ENCODE results near the gene GLT1D1.

GLT1D1 gene

DNA sequence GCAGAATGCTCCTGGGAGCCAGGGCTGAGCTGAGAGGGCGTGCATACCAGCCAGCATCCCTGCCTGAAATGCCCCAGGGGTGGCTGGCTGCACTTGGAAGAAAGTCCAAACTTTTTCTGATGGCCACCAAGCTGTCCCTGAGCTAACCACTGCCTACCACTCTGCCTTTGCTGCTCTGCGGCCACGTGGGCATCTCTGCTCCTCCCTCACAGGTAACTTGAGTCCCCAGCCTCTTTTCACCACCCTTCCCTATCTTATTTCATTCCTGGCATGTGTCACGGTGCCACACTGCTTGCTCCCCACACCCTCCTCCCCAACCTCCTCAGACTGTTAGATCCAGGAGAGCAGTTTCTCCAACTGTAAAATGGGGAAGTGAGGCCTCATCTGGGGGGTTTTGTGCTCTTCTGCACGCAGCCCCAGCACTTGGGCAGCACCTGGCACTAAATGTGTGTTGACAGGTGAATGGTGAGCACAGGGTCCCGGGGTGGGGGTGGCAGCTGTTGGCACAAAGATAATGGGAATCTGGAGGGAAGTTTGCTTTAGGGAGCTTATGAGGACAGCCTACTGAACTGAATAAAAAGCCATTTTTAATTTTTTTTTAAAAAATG lies 113.0 kb downstream of the GLT1D1 start:
- DNase-seq (ENCODE audit: low read depth in 2 of 2), result no peak

DNA sequence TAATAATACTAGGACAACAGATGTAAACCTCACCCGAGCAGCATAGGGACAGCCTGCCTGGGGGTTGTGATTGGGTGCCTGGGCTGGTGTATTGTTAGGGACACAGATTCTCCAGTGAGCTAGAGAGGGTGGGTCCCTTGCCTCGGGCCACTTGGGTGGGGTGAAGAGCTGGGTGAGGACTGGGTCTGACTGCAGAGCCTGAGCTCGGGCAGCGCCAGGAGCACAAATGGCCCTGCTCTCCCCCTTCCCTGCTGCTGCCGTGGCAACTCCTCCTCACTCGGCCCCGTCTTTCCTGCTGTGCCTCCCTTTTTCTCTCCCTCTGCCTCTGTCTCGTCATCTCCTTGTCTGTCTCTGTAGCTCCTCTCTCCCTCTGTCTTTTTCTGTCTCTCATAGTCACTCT lies 115.4 kb downstream of the GLT1D1 start:
- DNase-seq (ENCODE audit: low read depth in 2 of 2), result no peak

DNA sequence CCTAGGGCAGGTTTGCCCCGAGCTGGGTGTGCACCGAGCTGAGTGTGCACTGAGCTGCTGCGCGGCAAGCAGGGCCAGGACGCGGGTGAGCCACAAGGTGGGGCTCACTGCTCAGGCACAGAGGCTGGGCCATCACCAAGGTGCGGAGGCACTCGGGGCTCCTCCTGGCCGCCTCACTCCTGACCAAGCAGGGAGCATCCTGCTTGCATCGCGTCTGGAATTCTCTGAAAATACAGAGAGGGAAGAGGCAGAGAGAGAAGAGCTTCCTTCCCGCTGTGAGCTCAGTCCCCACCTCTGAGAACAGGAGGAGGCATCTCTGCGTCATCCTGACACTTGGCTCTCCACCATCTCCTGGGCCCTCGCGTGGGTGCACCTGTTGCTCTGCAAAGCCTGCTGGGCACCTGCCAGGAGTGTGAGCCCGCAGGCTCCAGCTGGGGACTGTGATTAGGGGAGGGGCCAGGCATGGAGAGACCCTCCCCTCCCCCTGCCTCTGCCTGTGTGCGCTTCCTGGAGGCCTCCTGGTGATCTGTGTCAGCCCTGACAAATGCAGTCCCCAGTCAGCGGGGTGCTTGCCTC lies 116.3 kb downstream of the GLT1D1 start:
- DNase-seq (ENCODE audit: low read depth in 2 of 2), result no peak

DNA sequence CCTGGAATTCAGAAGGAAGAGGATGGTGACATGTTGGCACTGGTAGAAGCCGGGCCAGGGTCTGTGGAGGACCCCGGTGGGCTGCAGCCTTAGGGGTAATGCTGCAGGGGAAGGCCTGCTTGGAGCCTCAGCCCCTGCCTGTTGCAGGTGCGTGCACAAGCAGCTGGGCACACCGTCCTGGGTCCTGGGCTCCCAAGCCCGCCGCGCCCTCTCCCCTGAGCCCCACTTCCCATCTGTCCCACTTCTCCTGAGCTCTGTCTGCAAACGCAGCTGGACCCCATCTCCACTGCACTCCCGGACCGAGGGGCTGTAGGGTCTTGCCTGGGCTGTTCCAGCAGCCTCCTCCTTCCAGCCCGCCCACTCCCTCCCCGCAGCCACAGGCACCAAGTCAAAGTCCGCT lies 116.8 kb downstream of the GLT1D1 start:
- DNase-seq (ENCODE audit: low read depth in 2 of 2), result no peak

DNA sequence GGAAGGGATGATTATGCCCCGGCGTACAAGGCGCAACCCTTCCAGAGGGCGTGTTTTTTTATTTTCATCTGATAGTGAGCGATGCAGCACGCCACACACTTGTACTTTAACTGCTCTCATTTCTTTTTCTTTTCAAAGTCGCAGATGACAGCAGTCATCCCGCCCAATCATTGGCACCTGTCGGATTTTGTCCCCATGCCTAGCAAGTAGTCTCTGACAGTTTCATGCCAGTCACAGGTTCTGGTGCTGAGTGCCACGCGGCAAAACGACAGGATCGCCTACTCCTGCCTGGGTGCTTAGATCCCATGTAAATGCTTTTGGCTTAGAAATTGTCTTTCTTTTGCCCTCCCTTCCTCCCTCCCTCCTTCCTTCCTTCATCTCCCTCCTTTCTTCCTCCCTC lies 117.7 kb downstream of the GLT1D1 start:
- no peak for DNase-seq (ENCODE audit: low read depth in 2 of 2)

DNA sequence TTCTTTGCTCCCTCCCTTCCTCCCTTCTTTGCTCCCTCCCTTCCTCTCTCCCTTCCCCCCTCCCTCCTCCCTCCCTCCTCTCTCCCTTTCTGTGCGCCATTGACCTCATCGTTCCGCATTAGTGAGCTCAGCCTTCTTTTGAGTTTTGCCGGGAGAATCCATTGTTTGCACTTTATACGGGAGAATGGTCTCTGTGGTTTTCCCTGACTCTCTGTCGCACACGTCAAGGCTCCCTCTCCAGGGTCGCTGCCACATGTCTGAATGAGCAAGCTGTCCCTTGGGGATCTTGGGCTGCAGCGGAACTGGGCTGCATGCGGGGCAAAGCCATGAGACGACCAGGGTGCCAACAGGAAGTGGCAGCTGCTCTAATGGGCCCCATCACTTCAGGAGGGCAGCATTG lies 118.5 kb downstream of the GLT1D1 start:
- DNase-seq (ENCODE audit: low read depth in 2 of 2), result no peak

DNA sequence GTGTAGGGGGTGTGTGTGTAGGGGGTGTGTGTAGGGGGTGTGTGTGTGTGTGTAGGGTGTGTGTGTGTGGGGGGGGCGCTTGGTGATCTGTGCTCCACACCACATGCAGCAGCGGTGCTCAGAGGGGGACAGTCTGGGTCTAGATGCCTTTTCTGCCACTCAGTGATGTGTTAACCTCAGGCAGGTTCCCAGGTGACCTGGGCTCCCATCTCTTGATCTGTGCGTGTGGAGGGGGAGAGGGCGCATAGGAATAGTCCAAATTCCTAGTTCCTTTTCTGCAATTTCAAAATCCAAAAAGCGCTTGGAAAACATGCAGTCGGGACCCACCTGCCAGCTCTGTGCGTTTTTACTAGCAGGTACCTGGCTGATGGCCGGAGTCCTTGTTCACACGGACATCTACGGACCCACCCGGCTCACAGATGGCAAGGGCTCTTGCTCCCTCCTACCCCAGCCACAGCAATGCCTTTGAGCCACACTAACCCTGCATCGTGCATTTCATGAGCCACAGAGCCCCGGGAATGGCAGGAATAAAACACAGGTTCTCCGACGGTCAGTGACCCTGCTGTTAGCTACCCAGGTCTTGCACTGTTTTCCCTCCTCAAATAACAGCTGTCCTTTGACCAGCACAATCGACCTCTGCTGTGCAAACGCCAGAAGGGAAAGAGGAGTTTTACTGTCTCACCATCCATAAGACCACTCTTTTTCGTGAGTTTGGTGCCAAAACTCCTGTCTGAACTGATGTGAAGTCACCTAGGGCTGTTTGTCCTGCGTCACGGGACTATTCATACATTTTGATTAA lies 120.8 kb downstream of the GLT1D1 start:
- no peak for DNase-seq (ENCODE audit: low read depth in 2 of 2)

DNA sequence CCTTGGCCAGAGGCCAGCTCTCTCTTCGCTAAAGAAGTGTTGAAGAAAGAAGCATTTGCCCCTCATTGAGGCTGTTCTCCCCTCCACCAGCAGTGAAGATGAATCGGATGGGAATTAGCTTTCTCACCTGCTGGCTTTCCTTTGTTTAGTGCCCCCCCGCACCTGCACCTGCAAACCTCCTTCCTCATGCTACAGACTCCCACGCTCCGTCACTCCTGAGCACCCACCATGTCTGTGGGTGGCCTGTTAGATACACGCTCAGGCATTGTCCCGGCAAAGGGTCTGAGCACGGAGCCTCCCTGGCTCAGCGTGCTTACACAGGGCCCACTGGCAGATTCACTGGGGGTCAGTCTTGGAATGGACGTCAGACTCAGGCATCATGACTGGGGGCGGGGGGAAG lies 121.6 kb downstream of the GLT1D1 start:
- no peak for DNase-seq (ENCODE audit: low read depth in 2 of 2)

DNA sequence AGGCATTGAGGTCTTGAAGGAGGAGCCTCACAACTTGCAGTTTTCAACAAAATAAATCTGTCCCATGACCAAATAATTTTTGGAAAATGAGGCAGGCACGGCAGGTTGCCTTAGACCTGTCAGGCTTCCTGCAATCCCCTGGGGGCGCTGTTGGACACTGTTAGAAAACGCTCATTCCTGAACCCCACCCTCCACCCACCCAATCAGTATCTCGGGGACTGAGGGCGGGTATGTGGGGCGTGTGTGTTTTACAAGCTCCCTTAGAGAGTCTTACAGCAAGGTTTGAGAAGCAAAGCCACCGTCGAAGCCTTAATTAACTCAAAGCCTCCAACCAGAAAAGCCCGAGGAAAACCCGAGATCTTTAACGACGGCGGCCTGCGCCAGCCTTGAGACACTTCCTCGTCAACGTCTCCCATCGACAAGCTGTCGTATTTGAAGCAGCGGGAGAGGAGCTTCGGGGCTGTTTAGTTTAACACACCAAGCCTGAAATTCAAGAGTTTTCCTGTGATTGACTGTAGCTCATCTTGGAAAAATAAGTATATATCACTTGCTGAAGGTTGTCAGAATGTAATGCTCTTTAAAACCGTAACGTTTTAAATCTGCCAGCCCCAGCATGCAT lies 123.0 kb downstream of the GLT1D1 start:
- no peak for DNase-seq (ENCODE audit: low read depth in 2 of 2)

DNA sequence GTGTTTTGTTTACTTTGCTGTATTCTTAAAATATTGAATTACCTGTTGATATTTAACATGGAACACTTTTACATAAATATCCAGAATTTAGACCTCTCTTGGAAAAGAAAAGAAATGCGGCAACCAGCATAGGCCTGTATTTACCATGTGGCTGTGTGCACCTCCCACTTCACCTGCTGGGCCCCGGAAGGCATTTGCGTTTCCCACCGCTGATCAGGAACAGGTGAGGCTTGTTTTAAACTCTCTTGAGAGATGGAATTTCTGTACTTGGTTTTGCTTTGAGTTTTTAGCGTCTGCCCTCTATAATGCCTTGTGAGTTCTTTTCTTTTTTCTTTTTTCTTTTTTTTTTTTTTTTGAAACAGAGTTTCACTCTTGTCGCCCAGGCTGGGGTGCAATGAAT lies 124.2 kb downstream of the GLT1D1 start:
- no peak for DNase-seq (ENCODE audit: low read depth in 2 of 2)

DNA sequence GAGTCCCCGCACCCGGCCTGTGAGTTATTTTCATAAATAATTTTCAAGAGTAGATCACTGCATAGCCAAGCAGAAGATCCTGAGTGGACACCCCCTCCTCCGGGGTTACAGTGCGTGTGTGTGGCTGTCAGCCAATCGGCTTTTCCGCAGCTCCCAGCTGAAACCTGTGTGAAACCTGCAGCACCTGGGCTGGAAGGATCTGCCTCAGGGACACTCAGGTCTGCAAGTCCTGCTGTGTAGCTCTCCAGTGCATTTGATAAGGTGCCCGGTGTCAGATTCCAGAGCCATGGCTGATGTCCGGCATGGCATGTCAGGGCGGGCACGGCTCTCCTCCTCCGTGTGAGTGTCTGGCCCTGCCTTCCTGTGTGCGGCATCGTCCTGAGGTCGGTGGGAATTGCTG lies 124.8 kb downstream of the GLT1D1 start:
- no peak for DNase-seq (ENCODE audit: low read depth in 2 of 2)

DNA sequence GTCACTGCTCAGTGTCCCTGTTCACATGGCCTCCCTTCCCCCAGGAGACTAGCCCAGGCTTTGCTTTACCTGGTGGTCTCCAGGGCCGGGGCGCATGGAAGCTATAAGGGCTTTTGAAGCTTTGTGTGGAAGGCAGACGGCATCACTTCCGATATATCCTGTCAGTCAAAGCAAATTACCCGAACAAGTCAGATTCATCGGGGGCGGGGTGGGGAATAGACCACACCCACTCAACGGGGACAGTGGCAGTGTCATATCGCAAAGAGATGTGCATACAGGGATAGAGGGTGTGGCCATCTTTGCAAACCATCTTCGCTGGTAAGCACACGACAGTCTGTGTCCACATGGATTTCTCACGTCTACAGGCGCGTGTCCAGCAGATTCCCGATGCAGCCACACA lies 127.3 kb downstream of the GLT1D1 start:
- no peak for DNase-seq (ENCODE audit: low read depth in 2 of 2)

DNA sequence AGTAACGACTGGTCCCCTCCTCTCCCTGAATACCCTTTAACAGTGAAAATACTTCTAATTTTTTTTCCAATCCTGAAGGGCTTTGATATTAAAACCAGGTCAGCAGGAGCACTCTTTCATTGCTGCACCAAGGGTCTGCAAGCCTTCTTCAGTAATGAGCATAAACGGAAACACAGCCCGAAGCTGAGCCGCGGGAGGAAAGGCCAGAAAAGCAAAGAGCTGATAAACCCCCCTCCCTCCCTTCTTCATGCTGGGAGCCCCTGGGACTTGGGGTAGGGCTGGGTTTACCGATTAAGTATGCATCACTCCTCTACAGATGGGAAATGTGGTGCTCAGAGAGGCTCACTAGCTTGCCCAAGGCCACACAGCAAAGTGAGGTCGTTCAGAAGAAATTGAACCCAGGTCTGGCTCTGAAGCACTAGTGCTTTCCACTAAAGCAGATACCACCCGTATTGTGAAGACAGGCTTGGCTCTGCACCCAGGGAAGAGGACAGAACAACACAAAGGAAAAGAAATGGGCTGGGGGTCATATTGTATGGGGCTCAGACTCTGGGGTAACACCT lies 128.8 kb downstream of the GLT1D1 start:
- DNase-seq (ENCODE audit: low read depth in 2 of 2), result no peak

DNA sequence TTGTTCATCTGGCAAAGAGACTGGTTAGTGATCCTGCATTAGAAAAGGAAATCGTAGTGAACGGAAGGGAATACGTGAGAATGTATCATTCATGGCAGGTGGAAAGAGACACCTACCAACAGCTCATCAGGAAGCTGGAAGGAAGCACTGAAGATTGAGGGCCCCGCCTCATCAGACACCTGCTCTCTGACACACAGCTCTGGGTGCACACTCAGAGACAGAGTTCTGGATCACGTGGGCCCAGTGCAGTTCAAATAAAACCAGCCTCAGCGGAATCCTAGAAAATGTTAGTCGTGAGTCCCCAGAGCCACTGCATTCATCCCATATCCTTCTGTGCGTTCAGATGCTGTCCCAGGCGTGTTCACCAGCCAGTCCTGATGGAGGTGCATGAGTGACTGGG lies 129.7 kb downstream of the GLT1D1 start:
- no peak for DNase-seq (ENCODE audit: low read depth in 2 of 2)

DNA sequence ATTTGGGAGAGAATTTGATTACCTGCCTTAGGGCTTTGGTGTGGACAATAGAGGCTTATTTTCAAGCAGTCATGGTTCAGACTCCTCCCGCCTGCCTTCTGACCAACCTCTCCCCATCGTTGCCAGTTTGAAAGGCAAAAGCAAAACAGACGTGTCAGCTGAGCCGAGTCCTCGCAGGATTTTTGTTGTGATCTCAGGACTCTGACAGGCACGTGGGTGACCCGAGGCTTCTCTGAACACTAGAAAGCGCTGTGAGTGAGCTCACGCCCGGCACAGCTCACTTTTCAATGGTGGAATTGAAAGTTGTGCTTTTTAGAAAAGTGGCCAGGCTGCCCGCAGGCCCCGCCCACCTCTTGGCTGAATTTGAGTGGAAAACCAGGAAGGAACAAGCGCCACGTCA lies 130.1 kb downstream of the GLT1D1 start:
- DNase-seq (ENCODE audit: low read depth in 2 of 2), result no peak

DNA sequence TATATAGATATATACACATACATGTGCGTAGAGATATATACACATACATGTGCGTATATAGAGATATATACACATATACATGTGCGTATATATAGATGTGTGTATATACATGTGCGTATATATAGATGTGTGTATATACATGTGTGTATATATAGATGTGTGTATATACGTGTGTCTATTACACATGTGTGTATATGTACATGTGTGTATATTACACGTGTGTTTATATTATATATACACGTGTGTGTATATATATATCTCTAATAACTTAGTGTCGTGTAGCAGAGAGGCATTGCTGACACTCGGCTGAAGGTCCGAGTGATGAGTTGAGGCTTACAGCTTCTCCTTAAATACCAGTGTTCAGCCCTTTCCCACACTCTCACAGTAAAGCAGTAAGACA lies 133.7 kb downstream of the GLT1D1 start:
- DNase-seq (ENCODE audit: low read depth in 2 of 2), result no peak

DNA sequence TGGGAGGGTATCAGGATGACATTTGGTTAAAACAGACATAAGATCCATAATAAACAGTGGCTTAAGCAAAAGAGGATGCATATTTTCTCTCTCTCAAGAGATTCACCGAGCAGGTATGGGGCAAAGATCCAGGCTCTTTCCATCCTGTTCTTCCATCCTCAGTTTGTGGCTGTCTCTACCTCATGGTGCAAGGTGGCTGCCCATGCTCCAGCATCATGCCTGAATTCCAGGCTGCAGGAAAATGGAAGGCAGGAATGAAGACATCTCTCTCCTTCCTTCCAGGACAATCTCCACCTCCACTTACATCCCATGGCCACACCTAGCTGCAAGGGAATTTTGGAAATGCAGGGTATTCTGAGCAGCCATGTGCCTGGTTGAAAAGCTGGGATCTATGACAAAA lies 136.0 kb downstream of the GLT1D1 start:
- DNase-seq (ENCODE audit: low read depth in 2 of 2), result no peak

DNA sequence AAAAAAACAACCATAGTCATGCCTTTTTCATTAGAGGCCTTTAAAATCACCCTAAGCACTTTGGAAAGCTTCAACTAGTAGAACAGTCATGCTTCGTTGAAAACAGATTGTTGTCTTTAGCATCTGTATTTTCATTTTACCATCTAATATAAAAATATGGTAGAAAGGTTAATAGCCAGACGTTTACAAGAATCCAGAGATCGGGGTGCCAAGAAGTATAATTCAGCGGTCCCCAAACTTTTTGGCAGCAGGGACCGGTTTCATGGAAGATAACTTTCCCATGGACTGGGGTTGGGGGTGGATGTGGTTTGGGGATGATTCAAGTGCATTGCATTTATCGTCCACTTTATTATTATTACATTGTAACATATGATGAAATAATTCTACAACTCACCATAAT lies 138.4 kb downstream of the GLT1D1 start:
- DNase-seq (ENCODE audit: low read depth in 2 of 2), result no peak

DNA sequence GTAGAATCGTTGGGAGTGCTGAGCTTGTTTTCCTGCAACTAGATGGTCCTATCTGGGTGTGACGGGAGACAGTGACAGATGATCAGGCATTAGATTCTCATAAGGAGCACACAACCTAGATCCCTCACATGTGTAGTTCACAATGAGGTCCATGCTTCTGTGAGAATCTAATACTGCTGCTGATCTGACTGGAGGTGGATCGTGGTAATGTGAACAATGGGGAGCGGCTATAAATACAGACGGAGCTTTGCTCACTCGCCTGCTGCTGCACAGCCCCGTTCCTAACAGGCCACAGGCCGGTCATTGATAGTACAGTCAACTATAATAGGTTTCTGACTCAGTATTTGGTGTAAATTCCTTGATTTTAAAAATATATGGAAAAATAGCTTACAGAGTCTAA lies 138.8 kb downstream of the GLT1D1 start:
- no peak for DNase-seq (ENCODE audit: low read depth in 2 of 2)

DNA sequence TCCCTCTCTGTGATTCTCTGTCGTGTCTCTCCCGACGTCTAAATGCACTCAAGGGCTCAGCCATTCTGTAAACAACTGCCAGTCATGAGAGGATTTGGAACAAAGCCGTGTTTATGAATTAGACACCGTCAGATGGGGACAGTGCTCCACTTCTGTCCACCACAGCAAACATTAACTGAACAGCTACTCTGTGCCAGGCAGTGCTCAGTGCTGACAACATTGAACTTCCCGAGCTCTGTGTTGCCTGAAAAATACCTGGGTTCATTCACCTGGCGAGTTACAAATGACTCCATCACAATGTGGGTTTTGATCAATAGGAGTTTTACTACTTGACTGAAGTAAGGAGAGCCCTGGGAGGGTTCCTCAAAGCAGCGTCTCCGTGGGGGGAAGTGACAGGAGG lies 139.3 kb downstream of the GLT1D1 start:
- no peak for DNase-seq (ENCODE audit: low read depth in 2 of 2)

DNA sequence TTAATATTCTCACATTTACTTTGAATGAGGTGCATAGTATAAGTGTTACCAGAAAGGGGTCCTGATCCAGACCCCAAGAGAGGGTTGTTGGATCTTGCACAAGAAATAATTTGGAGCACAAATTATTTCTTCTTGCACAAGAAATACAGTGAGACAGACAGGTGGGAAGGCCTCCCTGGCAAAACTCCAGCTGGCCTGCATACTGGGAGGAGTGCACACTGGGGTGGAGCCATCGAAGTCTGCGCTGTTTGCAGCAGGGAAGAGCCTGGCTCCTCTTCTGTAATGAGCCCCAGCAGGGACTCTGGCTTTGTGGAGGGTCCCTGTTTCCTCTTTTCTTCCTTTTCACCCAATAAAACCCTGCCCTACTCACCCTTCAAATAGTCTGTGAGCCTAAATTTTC lies 141.6 kb downstream of the GLT1D1 start:
- DNase-seq (ENCODE audit: low read depth in 2 of 2), result no peak

DNA sequence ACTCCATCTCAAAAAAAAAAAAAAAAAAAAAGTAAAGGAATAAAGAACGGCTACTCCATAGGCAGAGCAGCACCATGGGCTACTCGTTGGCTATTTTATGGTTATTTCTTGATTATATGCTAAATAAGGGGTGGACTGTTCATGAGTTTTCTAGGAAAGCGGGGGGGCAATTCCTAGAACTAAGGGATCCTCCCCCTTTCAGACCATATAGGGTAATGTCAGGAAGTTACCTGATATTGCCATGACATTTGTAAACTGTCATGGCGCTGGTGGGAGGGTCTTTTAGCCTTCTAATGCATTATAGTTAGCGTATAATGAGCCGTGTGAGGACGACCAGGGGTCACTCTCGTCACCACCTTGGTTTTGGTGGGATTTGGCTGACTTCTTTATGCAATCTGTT lies 142.3 kb downstream of the GLT1D1 start:
- no peak for DNase-seq (ENCODE audit: low read depth in 2 of 2)

DNA sequence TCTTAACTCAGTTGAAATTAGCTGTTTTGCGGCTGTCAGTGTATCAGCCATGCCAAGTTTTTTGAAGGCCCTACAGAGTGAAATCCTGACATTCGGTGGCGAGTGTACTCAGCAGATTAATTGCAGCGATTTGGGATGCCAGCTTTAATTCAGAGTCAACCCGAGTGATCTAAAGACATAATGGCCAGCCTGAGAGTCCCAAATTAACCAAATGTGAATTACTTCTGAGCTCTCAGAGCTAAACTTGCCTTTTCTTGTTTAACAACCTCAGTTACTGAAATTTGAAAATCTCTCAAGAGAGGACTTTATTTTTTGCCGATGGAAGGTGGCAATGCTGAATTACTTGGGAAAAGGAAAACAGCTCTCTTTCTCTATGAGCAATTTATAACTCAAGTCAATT lies 148.5 kb downstream of the GLT1D1 start:
- no peak for DNase-seq (ENCODE audit: low read depth in 2 of 2)
